ENCODE data around the gene MIPOL1. TPM values are rescaled to one million over a fixed set of nuclear protein-coding genes. Genes with fewer than 3 reads are reported as not detected.

MIPOL1 gene
- total and polyA plus RNA-seq, 2 of the 4 experiments (the other 2 are of a cell fraction), result 2.7 to 5.9 TPM

GRCh38 chr14:37241198-37241597, 43.5 kb downstream of the MIPOL1 start:
- peaks cover 3 to 11% of the 10 kb centered on the region in 2 experiments; a peak in 2 of 4 replicates for H3K79me1 ChIP-seq (ENCODE audit: low read depth in 1 of 2, low read length in 2 of 2)
- TF ChIP-seq BHLHE40 (IDR thresholded peaks at IDR 0.05; ENCODE audit: low read depth, low read length) (no peak), RFX5 (IDR thresholded peaks at IDR 0.05; ENCODE audit: low read depth, low read length) (no peak), MAZ (IDR thresholded peaks at IDR 0.05; ENCODE audit: borderline replicate concordance, low read depth, low read length) (no peak), SMC3 (IDR thresholded peaks at IDR 0.05; ENCODE audit: low read depth, low read length) (no peak), MXI1 (IDR thresholded peaks at IDR 0.05; ENCODE audit: borderline replicate concordance, low read depth, low read length) (no peak), NFE2L2 (IDR thresholded peaks at IDR 0.05; ENCODE audit: low read depth, low read length) (no peak), RAD21 (IDR thresholded peaks at IDR 0.05; ENCODE audit: low read length) (no peak), MAFK (IDR thresholded peaks at IDR 0.05; ENCODE audit: low read depth, low read length) (no peak), CHD1 (IDR thresholded peaks at IDR 0.05; ENCODE audit: low read depth, low read length) (no peak), CEBPB (IDR thresholded peaks at IDR 0.05; ENCODE audit: low read depth, low read length) (no peak), FOS (IDR thresholded peaks at IDR 0.05; ENCODE audit: low read depth, low read length) (no peak), POLR2A (IDR thresholded peaks at IDR 0.05; ENCODE audit: low read depth, low read length) (no peak), RCOR1 (IDR thresholded peaks at IDR 0.05; ENCODE audit: insufficient replicate concordance, low read length) (no peak)
- TF ChIP-seq, protein P1, sequence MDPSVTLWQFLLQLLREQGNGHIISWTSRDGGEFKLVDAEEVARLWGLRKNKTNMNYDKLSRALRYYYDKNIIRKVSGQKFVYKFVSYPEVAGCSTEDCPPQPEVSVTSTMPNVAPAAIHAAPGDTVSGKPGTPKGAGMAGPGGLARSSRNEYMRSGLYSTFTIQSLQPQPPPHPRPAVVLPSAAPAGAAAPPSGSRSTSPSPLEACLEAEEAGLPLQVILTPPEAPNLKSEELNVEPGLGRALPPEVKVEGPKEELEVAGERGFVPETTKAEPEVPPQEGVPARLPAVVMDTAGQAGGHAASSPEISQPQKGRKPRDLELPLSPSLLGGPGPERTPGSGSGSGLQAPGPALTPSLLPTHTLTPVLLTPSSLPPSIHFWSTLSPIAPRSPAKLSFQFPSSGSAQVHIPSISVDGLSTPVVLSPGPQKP (IDR thresholded peaks at IDR 0.05; ENCODE audit: borderline replicate concordance, low read depth, low read length), result no peak
- TF ChIP-seq, protein P2, sequence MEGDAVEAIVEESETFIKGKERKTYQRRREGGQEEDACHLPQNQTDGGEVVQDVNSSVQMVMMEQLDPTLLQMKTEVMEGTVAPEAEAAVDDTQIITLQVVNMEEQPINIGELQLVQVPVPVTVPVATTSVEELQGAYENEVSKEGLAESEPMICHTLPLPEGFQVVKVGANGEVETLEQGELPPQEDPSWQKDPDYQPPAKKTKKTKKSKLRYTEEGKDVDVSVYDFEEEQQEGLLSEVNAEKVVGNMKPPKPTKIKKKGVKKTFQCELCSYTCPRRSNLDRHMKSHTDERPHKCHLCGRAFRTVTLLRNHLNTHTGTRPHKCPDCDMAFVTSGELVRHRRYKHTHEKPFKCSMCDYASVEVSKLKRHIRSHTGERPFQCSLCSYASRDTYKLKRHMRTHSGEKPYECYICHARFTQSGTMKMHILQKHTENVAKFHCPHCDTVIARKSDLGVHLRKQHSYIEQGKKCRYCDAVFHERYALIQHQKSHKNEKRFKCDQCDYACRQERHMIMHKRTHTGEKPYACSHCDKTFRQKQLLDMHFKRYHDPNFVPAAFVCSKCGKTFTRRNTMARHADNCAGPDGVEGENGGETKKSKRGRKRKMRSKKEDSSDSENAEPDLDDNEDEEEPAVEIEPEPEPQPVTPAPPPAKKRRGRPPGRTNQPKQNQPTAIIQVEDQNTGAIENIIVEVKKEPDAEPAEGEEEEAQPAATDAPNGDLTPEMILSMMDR (conservative IDR thresholded peaks at IDR 0.05; ENCODE audit: low read depth, low read length), result no peak
- TF ChIP-seq, protein P3, sequence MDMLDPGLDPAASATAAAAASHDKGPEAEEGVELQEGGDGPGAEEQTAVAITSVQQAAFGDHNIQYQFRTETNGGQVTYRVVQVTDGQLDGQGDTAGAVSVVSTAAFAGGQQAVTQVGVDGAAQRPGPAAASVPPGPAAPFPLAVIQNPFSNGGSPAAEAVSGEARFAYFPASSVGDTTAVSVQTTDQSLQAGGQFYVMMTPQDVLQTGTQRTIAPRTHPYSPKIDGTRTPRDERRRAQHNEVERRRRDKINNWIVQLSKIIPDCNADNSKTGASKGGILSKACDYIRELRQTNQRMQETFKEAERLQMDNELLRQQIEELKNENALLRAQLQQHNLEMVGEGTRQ (IDR thresholded peaks at IDR 0.05; ENCODE audit: low read depth, low read length), result no peak
- H4K5ac ChIP-seq (ENCODE audit: low read depth, low read length), result no peak overlapping the region
- H2BK5ac ChIP-seq (ENCODE audit: low read depth, low read length, poor library complexity, severe bottlenecking), result no peak overlapping the region
- dilution Hi-C loops (cut with HindIII; ENCODE audit: low sequenced_read_pairs, unreplicated experiment) (no loop called here), in situ Hi-C loops (cut with MboI; ENCODE audit: low sequenced_read_pairs) (loop anchor here (5.0 to 10.0 kb wide), 2 partner anchors 344 to 631 kb away; no protein-coding TSS in a partner anchor), intact Hi-C loops (cut with micrococcal nuclease) (no loop called here)
- H3K9me3 ChIP-seq (ENCODE audit: control insufficient read depth, insufficient read depth, low read length), result no peaks in the 10 kb centered on the region
- peak overlapping the region; percentile 24 for H2AK9ac ChIP-seq (replicated peaks; ENCODE audit: low read depth, low read length, poor library complexity)
- CTCF ChIA-PET, result no interaction called here
- no peak overlapping the region for H3K18ac ChIP-seq (ENCODE audit: low read depth, low read length)
- H2BK15ac ChIP-seq (ENCODE audit: low read depth, low read length), result no peak overlapping the region
- H3K27ac ChIP-seq (ENCODE audit: insufficient read depth, low read length), result no peak overlapping the region
- H2BK120ac ChIP-seq (ENCODE audit: low read depth, low read length), result no peak overlapping the region
- no TSS peak for BruUV-seq (replicated peaks)
- H2AK5ac ChIP-seq (ENCODE audit: low read depth, low read length), result no peak overlapping the region
- POLR2A ChIA-PET (ENCODE audit: unreplicated experiment), result interaction anchor here (0.6 kb wide), 1 partner anchor 1315 kb away, joined by 6 read pairs; no protein-coding TSS in a partner anchor
- no peaks in the 10 kb centered on the region for H3K36me3 ChIP-seq (ENCODE audit: control insufficient read depth, insufficient read depth, low read length)
- no peak overlapping the region for H2BK20ac ChIP-seq (ENCODE audit: low read depth, low read length)
- no peak overlapping the region for H3K4me3 ChIP-seq (ENCODE audit: insufficient read depth, low read depth, low read length)
- no peak overlapping the region for H4K8ac ChIP-seq (ENCODE audit: low read depth in 2 of 2, low read length in 2 of 2)
- 0 out of 2 replicates have a peak, but pooled peaks cover 3% of the 10 kb centered on the region for H3K9me1 ChIP-seq (ENCODE audit: insufficient read depth, low read length)
- WGBS, 2 experiments (ENCODE audit: extremely low coverage in 2 of 2, insufficient read length in 1 of 2), result no CpG with 5 or more reads among the region's 4 CpGs
- no peak overlapping the region for H3K56ac ChIP-seq (ENCODE audit: extremely low read depth, insufficient read depth, low read length)
- no peak for DNase-seq
- no peak for ATAC-seq (ENCODE audit: low read depth)
- no peak overlapping the region for H3K9ac ChIP-seq (ENCODE audit: low read depth, low read length)
- H2AFZ ChIP-seq (replicated peaks; ENCODE audit: low read length, poor library complexity), result no peak overlapping the region
- no peaks in the 10 kb centered on the region for H3K4me1 ChIP-seq (ENCODE audit: control insufficient read depth, insufficient read depth, low read length)
- no peak overlapping the region for H3K14ac ChIP-seq (replicated peaks; ENCODE audit: low read depth, low read length)
- no peak overlapping the region for H3K4me2 ChIP-seq (ENCODE audit: low read depth, low read length)
- H3K27me3 ChIP-seq (ENCODE audit: control insufficient read depth, insufficient read depth, low read length), result no peaks in the 10 kb centered on the region
- H3K4ac ChIP-seq (ENCODE audit: low read depth, low read length), result no peak overlapping the region
- no peak overlapping the region for H4K91ac ChIP-seq (ENCODE audit: insufficient read depth, low read depth, low read length)
- no peaks in the 10 kb centered on the region for H4K20me1 ChIP-seq (ENCODE audit: insufficient read depth, low read length)
- no peak overlapping the region for H3K23ac ChIP-seq (ENCODE audit: low read depth, low read length)
